ENCODE measurements around the gene NUCB2. TPM values are rescaled to one million over a fixed set of nuclear protein-coding genes. Genes with fewer than 3 reads are reported as not detected.

NUCB2 gene
- polyA plus RNA-seq, 4 donors = 5.4 to 88.2 (median 27.7) TPM

DNA sequence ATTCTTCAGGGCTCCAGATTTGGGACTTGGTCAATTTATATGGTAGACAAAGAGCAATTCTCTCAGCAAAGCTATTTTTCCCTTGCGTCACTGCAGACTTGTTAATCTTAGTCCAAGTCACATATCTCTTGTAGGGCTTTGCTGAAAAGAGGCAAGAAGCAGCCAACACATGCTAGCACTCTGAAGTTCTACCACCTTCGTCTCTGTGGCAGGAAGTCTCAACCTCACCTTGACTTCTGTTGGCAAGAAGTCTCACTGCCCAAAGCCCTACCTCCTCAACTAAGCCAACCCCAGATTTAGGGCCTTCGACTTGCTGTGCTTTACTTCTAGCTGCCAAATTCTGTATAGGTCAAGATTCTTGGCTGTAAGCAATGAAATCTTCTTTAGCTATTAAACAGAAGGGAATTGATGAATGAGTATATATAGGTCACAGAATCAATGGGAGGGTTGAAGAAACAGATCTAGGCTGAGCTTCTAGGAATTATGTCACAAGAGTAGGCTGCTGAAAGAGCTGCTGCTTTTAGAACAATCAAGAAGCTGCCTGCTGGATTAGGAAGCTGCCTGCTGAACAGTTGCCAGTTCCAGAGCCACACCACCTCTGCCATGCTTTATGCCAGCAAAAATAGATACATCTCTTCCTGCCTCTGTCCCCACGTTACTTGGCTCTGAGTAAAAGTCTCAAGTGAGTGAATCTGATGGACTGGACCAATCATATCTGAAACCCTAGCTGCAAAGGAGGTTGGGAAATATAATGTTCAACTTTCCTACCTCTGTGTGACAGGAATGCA, 57.5 kb downstream of the NUCB2 start:
- Histone ChIP-seq H3K9me3 (ENCODE audit: control insufficient read depth in 2 of 2, insufficient read depth in 1 of 2, low read depth in 1 of 2, low read length in 1 of 2) (no peaks in the 10 kb centered on the region), H3K4me3 (ENCODE audit: low read depth in 1 of 3, low read length in 3 of 3) (no peak overlapping the region), H3K27ac (ENCODE audit: low read depth in 1 of 3, low read length in 2 of 3) (no peak overlapping the region), H3K36me3 (ENCODE audit: control insufficient read depth in 3 of 3, insufficient read depth in 2 of 3, low read depth in 1 of 3, low read length in 3 of 3) (peaks cover 0 to 3% (median 3%) of the 10 kb centered on the region in 3 donors), H3K4me1 (ENCODE audit: control insufficient read depth in 3 of 3, insufficient read depth in 2 of 3, low read depth in 1 of 3, low read length in 2 of 3) (no peaks in the 10 kb centered on the region), H3K27me3 (ENCODE audit: control insufficient read depth in 3 of 3, insufficient read depth in 3 of 3, low read length in 3 of 3) (no peaks in the 10 kb centered on the region)
- 85 to 86% (median 86%) methylated on average over 4 of the region's 4 CpGs for WGBS, 3 donors
- FAIRE-seq (no peak), DNase-seq (no peak)

DNA sequence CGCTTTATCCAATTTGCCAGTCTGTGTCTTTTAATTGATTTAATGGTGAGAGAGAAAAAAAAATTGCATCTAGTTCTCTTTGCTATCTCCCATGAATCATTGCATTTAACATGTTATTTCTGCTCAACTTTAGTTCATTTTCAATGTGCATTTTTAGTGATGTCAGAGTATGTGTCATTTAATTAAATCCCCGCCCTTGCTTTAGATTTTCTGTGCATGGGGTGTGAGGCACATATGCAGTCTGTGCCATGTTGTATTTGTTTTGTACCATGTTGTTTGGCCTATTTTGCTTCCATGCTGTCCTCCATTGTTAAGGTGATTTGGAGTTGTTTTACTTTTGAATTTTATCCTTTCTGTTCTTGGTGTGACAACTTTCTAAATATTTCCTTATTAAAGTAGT, 66.7 kb downstream of the NUCB2 start:
- no peak overlapping the region for H3K4me3 ChIP-seq (ENCODE audit: low read depth in 1 of 3, low read length in 3 of 3)
- no peaks in the 10 kb centered on the region for H3K36me3 ChIP-seq (ENCODE audit: control insufficient read depth in 3 of 3, insufficient read depth in 2 of 3, low read depth in 1 of 3, low read length in 3 of 3)
- H3K9me3 ChIP-seq (ENCODE audit: control insufficient read depth in 2 of 2, insufficient read depth in 1 of 2, low read depth in 1 of 2, low read length in 1 of 2) = no peaks in the 10 kb centered on the region
- WGBS, 3 donors = 95 to 100% (median 99%) methylated on average over 2 of the region's 2 CpGs
- DNase-seq (no peak), FAIRE-seq (no peak)
- H3K27me3 ChIP-seq (ENCODE audit: control insufficient read depth in 3 of 3, insufficient read depth in 3 of 3, low read length in 3 of 3) = no peaks in the 10 kb centered on the region
- no peaks in the 10 kb centered on the region for H3K4me1 ChIP-seq (ENCODE audit: control insufficient read depth in 3 of 3, insufficient read depth in 2 of 3, low read depth in 1 of 3, low read length in 2 of 3)
- H3K27ac ChIP-seq (ENCODE audit: low read depth in 1 of 3, low read length in 2 of 3) = no peak overlapping the region

DNA sequence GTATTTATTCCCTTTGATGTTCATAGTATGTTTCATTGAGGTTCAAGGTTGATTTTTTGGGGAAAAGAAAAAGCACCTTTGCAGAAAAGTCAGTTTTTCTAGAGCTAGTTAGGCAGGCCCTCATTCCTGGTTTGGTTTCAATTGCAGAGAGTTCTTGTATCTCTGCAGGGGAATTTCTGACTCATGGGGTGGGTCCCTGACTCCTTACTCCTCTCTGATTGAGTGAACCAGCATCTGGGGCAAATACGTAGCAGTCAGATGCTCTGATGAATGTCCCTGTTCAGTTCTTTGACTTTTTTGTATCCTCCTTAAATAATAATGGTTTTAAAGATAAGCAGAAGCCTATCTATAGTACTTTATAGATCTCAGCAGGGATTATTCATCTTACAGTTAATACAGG, 67.4 kb downstream of the NUCB2 start:
- Histone ChIP-seq H3K27me3 (ENCODE audit: control insufficient read depth in 3 of 3, insufficient read depth in 3 of 3, low read length in 3 of 3) (no peaks in the 10 kb centered on the region), H3K27ac (ENCODE audit: low read depth in 1 of 3, low read length in 2 of 3) (no peak overlapping the region), H3K36me3 (ENCODE audit: control insufficient read depth in 3 of 3, insufficient read depth in 2 of 3, low read depth in 1 of 3, low read length in 3 of 3) (no peaks in the 10 kb centered on the region), H3K9me3 (ENCODE audit: control insufficient read depth in 2 of 2, insufficient read depth in 1 of 2, low read depth in 1 of 2, low read length in 1 of 2) (no peaks in the 10 kb centered on the region), H3K4me1 (ENCODE audit: control insufficient read depth in 3 of 3, insufficient read depth in 2 of 3, low read depth in 1 of 3, low read length in 2 of 3) (no peaks in the 10 kb centered on the region), H3K4me3 (ENCODE audit: low read depth in 1 of 3, low read length in 3 of 3) (no peak overlapping the region)
- WGBS, 3 donors = 88 to 89% (median 88%) methylated on average over 1 of the region's 1 CpG
- no peak for DNase-seq
- no peak for FAIRE-seq

DNA sequence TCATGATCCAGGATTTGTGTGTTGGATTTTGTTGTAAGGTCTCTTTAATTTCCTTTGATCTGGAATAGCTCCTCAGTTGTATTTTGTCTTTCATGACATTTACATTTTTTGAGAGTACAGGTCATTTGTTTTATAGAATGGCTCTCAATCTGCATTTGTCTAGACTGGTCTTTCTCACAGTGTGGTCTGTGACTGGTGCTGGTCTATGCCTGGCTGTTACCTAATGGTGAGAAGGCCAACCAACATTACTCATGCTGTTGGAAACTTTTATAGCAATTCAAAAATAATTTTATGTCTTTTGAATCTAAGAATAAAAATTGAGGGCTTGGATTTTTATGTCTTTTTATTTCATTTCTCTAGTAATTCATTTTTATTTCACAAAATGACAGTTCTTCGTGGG, 71.1 kb downstream of the NUCB2 start:
- FAIRE-seq (no peak), DNase-seq (no peak)
- H3K4me1 ChIP-seq (ENCODE audit: control insufficient read depth in 3 of 3, insufficient read depth in 2 of 3, low read depth in 1 of 3, low read length in 2 of 3) = peaks cover 0 to 8% (median 0%) of the 10 kb centered on the region in 3 donors
- no peak overlapping the region for H3K27ac ChIP-seq (ENCODE audit: low read depth in 1 of 3, low read length in 2 of 3)
- H3K9me3 ChIP-seq (ENCODE audit: control insufficient read depth in 2 of 2, insufficient read depth in 1 of 2, low read depth in 1 of 2, low read length in 1 of 2) = no peaks in the 10 kb centered on the region
- peaks cover 0 to 12% (median 0%) of the 10 kb centered on the region in 3 donors for H3K27me3 ChIP-seq (ENCODE audit: control insufficient read depth in 3 of 3, insufficient read depth in 3 of 3, low read length in 3 of 3)
- H3K36me3 ChIP-seq (ENCODE audit: control insufficient read depth in 3 of 3, insufficient read depth in 2 of 3, low read depth in 1 of 3, low read length in 3 of 3) = no peaks in the 10 kb centered on the region
- no peak overlapping the region for H3K4me3 ChIP-seq (ENCODE audit: low read depth in 1 of 3, low read length in 3 of 3)
- WGBS, 3 donors = 74 to 94% (median 75%) methylated on average over 1 of the region's 1 CpG

DNA sequence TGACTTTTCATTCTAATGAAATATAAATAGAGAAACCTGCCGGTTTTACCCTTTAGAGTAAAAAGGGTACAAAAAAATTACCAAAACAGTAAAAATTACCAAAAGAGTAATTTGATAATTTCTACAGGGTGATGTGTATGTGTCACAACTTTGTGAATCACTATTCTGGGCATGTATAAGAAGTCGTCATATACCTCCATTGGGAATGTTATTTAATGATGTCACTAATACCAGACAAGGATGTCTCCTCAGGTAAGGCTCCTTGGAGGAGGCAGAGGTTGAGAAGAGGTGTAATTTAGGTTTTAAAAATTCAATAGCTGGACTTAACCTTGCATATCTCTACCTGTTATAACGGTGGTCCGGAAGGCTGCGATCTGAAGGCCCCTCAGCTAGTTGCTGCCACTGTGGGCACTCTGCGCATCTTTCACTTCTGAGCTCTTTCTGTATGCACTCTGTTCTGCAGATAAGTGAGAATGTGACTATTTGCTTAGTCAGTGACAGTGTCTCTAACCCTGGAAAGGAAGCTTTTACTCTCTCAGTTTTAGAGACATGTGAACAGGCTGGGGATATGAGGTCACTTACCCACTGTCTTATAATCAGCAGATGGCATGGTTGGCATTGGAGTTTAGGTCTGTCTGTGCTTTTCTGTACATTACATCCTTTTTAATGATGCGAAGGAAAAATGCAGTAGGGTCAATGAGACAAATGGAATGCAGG, 74.1 kb downstream of the NUCB2 start:
- peaks cover 0 to 10% (median 0%) of the 10 kb centered on the region in 3 donors for H3K4me1 ChIP-seq (ENCODE audit: control insufficient read depth in 3 of 3, insufficient read depth in 2 of 3, low read depth in 1 of 3, low read length in 2 of 3)
- no peak for FAIRE-seq
- no peak for DNase-seq
- H3K9me3 ChIP-seq (ENCODE audit: control insufficient read depth in 2 of 2, insufficient read depth in 1 of 2, low read depth in 1 of 2, low read length in 1 of 2) = peaks cover 0 to 2% of the 10 kb centered on the region in 2 donors
- H3K4me3 ChIP-seq (ENCODE audit: low read depth in 1 of 3, low read length in 3 of 3) = no peak overlapping the region
- peaks cover 0 to under 1% (median 0%) of the 10 kb centered on the region in 3 donors for H3K36me3 ChIP-seq (ENCODE audit: control insufficient read depth in 3 of 3, insufficient read depth in 2 of 3, low read depth in 1 of 3, low read length in 3 of 3)
- H3K27ac ChIP-seq (ENCODE audit: low read depth in 1 of 3, low read length in 2 of 3) = no peak overlapping the region
- 89 to 93% (median 93%) methylated on average over 7 of the region's 7 CpGs for WGBS, 3 donors
- H3K27me3 ChIP-seq (ENCODE audit: control insufficient read depth in 3 of 3, insufficient read depth in 3 of 3, low read length in 3 of 3) = peaks cover 0 to 14% (median 0%) of the 10 kb centered on the region in 3 donors

DNA sequence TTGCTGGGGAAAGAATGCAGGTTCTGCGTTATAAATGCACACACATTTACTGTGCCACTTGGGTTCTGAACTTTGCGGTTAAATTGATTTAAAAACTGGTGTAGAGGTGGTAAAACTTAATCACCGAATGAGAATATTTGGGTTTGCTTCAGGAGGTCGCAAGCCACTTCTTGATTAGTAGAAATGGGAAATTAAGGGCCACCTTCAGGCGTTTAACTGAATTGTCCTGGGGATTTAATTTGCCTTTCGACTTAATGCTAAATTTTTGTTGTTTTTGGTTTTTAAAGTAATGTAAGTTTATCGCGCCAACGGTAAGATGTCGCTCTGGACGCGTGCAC, 74.6 kb downstream of the NUCB2 start:
- H3K27ac ChIP-seq (ENCODE audit: low read depth in 1 of 3, low read length in 2 of 3) = peak overlapping the region in 2 of 3 donors; percentile 3 to 86
- no peak for FAIRE-seq
- peaks cover 0 to 10% (median 0%) of the 10 kb centered on the region in 3 donors for H3K4me1 ChIP-seq (ENCODE audit: control insufficient read depth in 3 of 3, insufficient read depth in 2 of 3, low read depth in 1 of 3, low read length in 2 of 3)

DNA sequence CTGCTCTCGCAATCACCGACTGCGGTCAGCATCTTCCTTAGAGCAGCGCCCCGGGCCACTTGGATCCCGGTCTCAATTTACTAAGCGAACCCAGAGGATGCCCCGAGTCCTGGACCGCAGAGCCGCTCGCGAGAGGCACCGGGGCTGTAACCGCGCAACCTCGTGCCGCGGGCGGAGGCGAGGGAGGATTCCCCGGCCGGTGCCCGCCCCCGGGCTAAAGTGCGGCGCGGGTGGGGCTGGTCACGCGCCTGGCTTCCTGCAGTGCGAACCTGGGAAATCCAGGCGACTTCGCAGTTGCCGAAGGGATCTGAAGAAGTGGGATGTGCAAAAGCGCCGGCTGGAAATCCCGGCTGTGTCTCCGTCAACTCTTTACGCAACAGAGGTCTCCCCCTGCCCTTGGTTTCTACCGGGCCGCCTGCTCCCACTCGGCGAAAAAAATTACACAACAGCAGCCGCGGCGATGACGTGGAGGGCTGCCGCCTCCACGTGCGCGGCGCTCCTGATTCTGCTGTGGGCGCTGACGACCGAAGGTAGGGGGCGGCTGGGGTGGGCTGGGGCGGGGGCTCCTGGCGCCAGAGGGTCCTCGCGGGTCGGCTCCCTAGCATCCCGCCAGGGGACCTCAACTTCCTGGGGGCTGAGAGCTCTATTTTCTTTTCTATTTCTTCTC, 75.1 kb downstream of the NUCB2 start, which contains the start of gene NCR3LG1:
Gene NCR3LG1 (plus strand): TSS at position 291 of the 667 bp plus-strand sequence. CDS start 170 bp downstream, at position 461.
- H3K36me3 ChIP-seq (ENCODE audit: control insufficient read depth in 3 of 3, insufficient read depth in 2 of 3, low read depth in 1 of 3, low read length in 3 of 3) = peaks cover 0 to 4% (median under 1%) of the 10 kb centered on the region in 3 donors
- peak within 1 kb of the TSS; percentile 82 to 91 (median 90) for H3K27ac ChIP-seq (ENCODE audit: low read depth in 1 of 3, low read length in 2 of 3)
- FAIRE-seq (no peak), DNase-seq (peak; percentile 87 to 95)
- peaks cover 0 to 6% of the 10 kb centered on the region in 2 donors for H3K9me3 ChIP-seq (ENCODE audit: control insufficient read depth in 2 of 2, insufficient read depth in 1 of 2, low read depth in 1 of 2, low read length in 1 of 2)
- 0 to 1% (median 1%) methylated on average over 55 to 61 of the region's 61 CpGs for WGBS, 3 donors
- peaks cover 0 to 10% (median 0%) of the 10 kb centered on the region in 3 donors for H3K4me1 ChIP-seq (ENCODE audit: control insufficient read depth in 3 of 3, insufficient read depth in 2 of 3, low read depth in 1 of 3, low read length in 2 of 3)
- H3K4me3 ChIP-seq (ENCODE audit: low read depth in 1 of 3, low read length in 3 of 3) = peak within 1 kb of the TSS; percentile 17 to 77 (median 57)
- H3K27me3 ChIP-seq (ENCODE audit: control insufficient read depth in 3 of 3, insufficient read depth in 3 of 3, low read length in 3 of 3) = peaks cover 0 to 14% (median 0%) of the 10 kb centered on the region in 3 donors

More for the DNA sequence above, 74.6 kb downstream of the NUCB2 start:
- Histone ChIP-seq H3K36me3 (ENCODE audit: control insufficient read depth in 3 of 3, insufficient read depth in 2 of 3, low read depth in 1 of 3, low read length in 3 of 3) (peaks cover 0 to 4% (median 0%) of the 10 kb centered on the region in 3 donors), H3K9me3 (ENCODE audit: control insufficient read depth in 2 of 2, insufficient read depth in 1 of 2, low read depth in 1 of 2, low read length in 1 of 2) (peaks cover 0 to 6% of the 10 kb centered on the region in 2 donors), H3K4me3 (ENCODE audit: low read depth in 1 of 3, low read length in 3 of 3) (peak overlapping the region; percentile 17 to 77 (median 57)), H3K27me3 (ENCODE audit: control insufficient read depth in 3 of 3, insufficient read depth in 3 of 3, low read length in 3 of 3) (peaks cover 0 to 14% (median 0%) of the 10 kb centered on the region in 3 donors)
- 16 to 18% (median 16%) methylated on average over 12 of the region's 12 CpGs for WGBS, 3 donors
- DNase-seq = no peak
